Loucy (cell line): ENCODE results near the gene ASPG.

Experiments used
- H2AFZ ChIP-seq: fragments of 200-600 bp; sonication (generic); 2 replicates; pipeline ENCODE4 v1.6.0; 2016; ENCODE audit warnings: antibody characterized with exemption, mild to moderate bottlenecking, low read length, moderate library complexity
- H3F3A ChIP-seq: fragments of 200-600 bp; 2 replicates; pipeline ENCODE4 v1.6.0; 2016; ENCODE audit warnings: antibody characterized with exemption, low read depth, mild to moderate bottlenecking
- H3K27me3 ChIP-seq: fragments of 200-600 bp; sonication (generic); 2 replicates; pipeline ENCODE4 v1.6.1; 2014; ENCODE audit warnings: low read length, mild to moderate bottlenecking; ENCODE audit not compliant: insufficient read depth, poor library complexity, severe bottlenecking
- H3K36me3 ChIP-seq: fragments of 200-600 bp; sonication (generic); 2 replicates; pipeline ENCODE4 v1.6.1; 2016; ENCODE audit warnings: low read length; ENCODE audit not compliant: insufficient read depth
- H3K4me1 ChIP-seq: fragments of 200-600 bp; sonication (generic); 2 replicates; pipeline ENCODE4 v1.5.1; 2014; ENCODE audit warnings: low read length, mild to moderate bottlenecking; ENCODE audit not compliant: insufficient read depth, poor library complexity, severe bottlenecking
- H3K4me2 ChIP-seq: fragments of 200-600 bp; sonication (generic); 2 replicates; pipeline ENCODE4 v1.6.0; 2014; ENCODE audit warnings: antibody characterized with exemption, low read length, low read depth, mild to moderate bottlenecking; ENCODE audit not compliant: poor library complexity, severe bottlenecking
- H3K4me3 ChIP-seq: fragments of 200-600 bp; sonication (generic); 2 replicates; pipeline ENCODE4 v1.5.1; 2014; ENCODE audit warnings: low read length, mild to moderate bottlenecking, mixed read lengths; ENCODE audit not compliant: poor library complexity, severe bottlenecking
- H3K79me2 ChIP-seq: fragments of 200-600 bp; sonication (generic); 2 replicates; pipeline ENCODE4 v1.6.1; 2014; ENCODE audit warnings: low read length; ENCODE audit not compliant: insufficient read depth
- H3K9ac ChIP-seq: fragments of 200-600 bp; sonication (generic); 2 replicates; pipeline ENCODE4 v1.6.0; 2014; ENCODE audit warnings: mild to moderate bottlenecking, low read depth, low read length, moderate library complexity; ENCODE audit not compliant: poor library complexity, severe bottlenecking
- H3K9me2 ChIP-seq: fragments of 200-600 bp; sonication (generic); replicated peaks from 2 replicates; pipeline ENCODE4 v1.6.1; 2016; ENCODE audit warnings: low read depth, low read length, mixed read lengths
- H3K9me3 ChIP-seq: fragments of 200-600 bp; sonication (generic); 2 replicates; pipeline ENCODE4 v1.6.1; 2014; ENCODE audit warnings: mild to moderate bottlenecking, antibody characterized with exemption, low read length, low read depth; ENCODE audit not compliant: insufficient read depth
- H4K20me1 ChIP-seq: fragments of 200-600 bp; sonication (generic); 2 replicates; pipeline ENCODE4 v1.6.0; 2014; ENCODE audit warnings: antibody characterized with exemption, low read length, mild to moderate bottlenecking; ENCODE audit not compliant: insufficient read depth, poor library complexity, severe bottlenecking
- EZH2phosphoT487 ChIP-seq: fragments of 200-600 bp; IDR thresholded peaks from 2 replicates; pipeline ENCODE4 v1.6.1; 2018; ENCODE audit warnings: antibody characterized with exemption, mild to moderate bottlenecking, moderate library complexity, borderline replicate concordance
- TF ChIP-seq, protein P1 (sequence below): fragments of 200-600 bp; sonication (generic); conservative IDR thresholded peaks from 2 replicates; pipeline ENCODE4 v1.5.1; 2014; ENCODE audit warnings: mild to moderate bottlenecking, antibody characterized with exemption, low read length

Gene ASPG

DNA sequence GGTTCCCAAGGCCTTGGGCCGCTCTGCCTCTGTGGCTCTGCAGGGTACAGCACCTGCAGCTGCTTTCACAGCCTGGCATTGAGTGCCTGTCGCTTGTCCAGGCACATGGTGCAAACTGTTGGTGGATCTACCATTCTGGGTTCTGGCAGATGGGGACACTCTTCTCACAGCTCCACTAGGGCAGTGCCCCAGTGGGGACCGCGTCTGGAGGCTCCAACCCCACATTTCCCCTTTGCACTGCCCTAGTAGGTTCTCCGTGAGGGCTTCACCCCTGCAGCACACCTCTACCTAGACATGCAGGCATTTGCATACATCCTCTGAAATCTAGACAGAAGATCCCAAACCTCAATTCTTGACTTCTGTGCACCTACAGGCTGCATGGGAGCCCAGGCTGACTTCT, 19.2 kb upstream of the ASPG start:
- TF ChIP-seq EZH2phosphoT487 = no peak
- TF ChIP-seq, protein P1, sequence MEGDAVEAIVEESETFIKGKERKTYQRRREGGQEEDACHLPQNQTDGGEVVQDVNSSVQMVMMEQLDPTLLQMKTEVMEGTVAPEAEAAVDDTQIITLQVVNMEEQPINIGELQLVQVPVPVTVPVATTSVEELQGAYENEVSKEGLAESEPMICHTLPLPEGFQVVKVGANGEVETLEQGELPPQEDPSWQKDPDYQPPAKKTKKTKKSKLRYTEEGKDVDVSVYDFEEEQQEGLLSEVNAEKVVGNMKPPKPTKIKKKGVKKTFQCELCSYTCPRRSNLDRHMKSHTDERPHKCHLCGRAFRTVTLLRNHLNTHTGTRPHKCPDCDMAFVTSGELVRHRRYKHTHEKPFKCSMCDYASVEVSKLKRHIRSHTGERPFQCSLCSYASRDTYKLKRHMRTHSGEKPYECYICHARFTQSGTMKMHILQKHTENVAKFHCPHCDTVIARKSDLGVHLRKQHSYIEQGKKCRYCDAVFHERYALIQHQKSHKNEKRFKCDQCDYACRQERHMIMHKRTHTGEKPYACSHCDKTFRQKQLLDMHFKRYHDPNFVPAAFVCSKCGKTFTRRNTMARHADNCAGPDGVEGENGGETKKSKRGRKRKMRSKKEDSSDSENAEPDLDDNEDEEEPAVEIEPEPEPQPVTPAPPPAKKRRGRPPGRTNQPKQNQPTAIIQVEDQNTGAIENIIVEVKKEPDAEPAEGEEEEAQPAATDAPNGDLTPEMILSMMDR = no peak
- Histone ChIP-seq H3K9me2 (no peaks in the 10 kb centered on the region), H2AFZ (no peak overlapping the region), H3K9me3 (peaks cover 6% of the 10 kb centered on the region; the same call in 1 of the 2 replicates), H3K36me3 (no peaks in the 10 kb centered on the region), H3K27me3 (no peaks in the 10 kb centered on the region), H3F3A (no peaks in the 10 kb centered on the region), H3K79me2 (no peaks in the 10 kb centered on the region), H3K4me3 (no peak overlapping the region), H3K4me1 (no peaks in the 10 kb centered on the region), H3K9ac (no peak overlapping the region), H4K20me1 (no peaks in the 10 kb centered on the region), H3K4me2 (no peak overlapping the region)

DNA sequence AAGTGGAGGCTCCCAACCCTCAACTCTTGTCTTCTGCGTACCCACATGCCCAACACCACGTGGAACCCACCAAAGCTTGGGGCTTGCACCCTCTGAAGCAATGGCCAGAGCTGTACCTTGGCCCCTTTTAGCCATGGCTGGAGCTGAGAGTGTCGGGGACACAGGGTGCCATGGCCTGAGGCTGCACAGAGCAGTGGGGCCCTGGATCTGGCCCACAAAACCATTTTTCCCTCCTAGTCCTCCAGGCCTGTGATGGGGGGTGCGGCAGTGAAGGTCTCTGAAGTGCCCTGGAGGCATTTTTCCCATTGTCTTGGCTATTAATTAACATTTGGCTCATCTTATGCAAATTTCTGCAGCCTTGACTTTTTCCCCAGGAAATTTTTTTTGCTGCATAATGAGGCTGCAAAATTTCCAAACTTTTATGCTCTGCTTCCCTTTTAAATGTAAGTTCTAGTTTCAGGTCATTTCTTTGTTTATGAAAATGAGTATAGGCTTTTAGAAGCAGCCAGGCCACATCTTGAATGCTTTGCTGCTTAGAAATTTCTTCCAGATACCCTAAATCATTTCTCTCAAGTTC, 18.7 kb upstream of the ASPG start:
- Histone ChIP-seq H3K4me3 (no peak overlapping the region), H3K4me1 (no peaks in the 10 kb centered on the region), H3K9me3 (peaks cover 6% of the 10 kb centered on the region; the same call in 1 of the 2 replicates), H3K4me2 (no peak overlapping the region), H3F3A (no peaks in the 10 kb centered on the region), H2AFZ (no peak overlapping the region), H4K20me1 (no peaks in the 10 kb centered on the region), H3K9me2 (no peaks in the 10 kb centered on the region), H3K36me3 (no peaks in the 10 kb centered on the region), H3K27me3 (no peaks in the 10 kb centered on the region), H3K79me2 (no peaks in the 10 kb centered on the region), H3K9ac (no peak overlapping the region)
- TF ChIP-seq, protein P1 = no peak
- no peak for TF ChIP-seq EZH2phosphoT487

DNA sequence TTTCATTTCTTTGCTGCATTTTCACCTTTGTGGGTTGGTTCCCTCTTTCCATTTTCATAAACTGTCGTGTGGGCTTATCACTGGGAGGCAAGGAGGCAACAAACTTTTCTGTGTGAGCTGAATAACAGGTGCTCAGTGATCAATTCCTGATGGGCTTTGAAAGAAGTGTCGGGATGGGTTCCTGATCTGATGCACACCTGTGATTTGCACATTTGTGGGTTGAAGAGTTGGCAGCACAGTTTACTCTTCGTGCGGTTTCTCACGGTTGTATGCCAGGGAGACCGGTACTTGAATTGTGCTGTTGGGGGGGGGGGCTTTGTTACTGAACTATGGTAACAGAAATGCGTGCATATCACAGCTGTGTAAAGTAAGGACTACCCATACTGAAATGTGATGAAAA, 16.0 kb upstream of the ASPG start:
- Histone ChIP-seq H3K9me3 (peaks cover 11% of the 10 kb centered on the region; the same call in 1 of the 2 replicates), H3K9ac (no peak overlapping the region), H3K4me3 (no peak overlapping the region), H3F3A (no peaks in the 10 kb centered on the region), H3K4me2 (no peak overlapping the region), H3K79me2 (no peaks in the 10 kb centered on the region), H3K36me3 (no peaks in the 10 kb centered on the region), H2AFZ (no peak overlapping the region), H4K20me1 (no peaks in the 10 kb centered on the region), H3K9me2 (no peaks in the 10 kb centered on the region), H3K27me3 (no peaks in the 10 kb centered on the region), H3K4me1 (no peaks in the 10 kb centered on the region)
- TF ChIP-seq, protein P1 = no peak
